Neural progenitor cell (in vitro differentiated cells): ENCODE measurements around the gene NAPA.

Source experiments
- CTCF ChIP-seq: fragments of 200-600 bp; sonication (generic); IDR thresholded peaks from 2 replicates; pipeline ENCODE4 v1.5.1; 2017; ENCODE audit warnings: antibody characterized with exemption, mild to moderate bottlenecking
- EZH2 ChIP-seq: fragments of 200-600 bp; sonication (generic); IDR thresholded peaks from 2 replicates; pipeline ENCODE4 v1.6.1; 2017; ENCODE audit warnings: antibody characterized with exemption, mild to moderate bottlenecking, moderate library complexity
- EZH2phosphoT487 ChIP-seq: fragments of 200-600 bp; sonication (generic); IDR thresholded peaks from 2 replicates; pipeline ENCODE4 v1.6.1; 2017; ENCODE audit warnings: antibody characterized with exemption

- no peak for TF ChIP-seq CTCF
- no peak for TF ChIP-seq EZH2
- TF ChIP-seq EZH2phosphoT487 = no peak
Measured at GRCh38 chr19:47545061-47545948, 30.4 kb upstream of the NAPA start.
